ENCODE results near the gene LGSN.
"Not testable (repeated sequence)": the region's sequence is repeated elsewhere in the genome, so short reads cannot be mapped to it uniquely, and the experiment has no call there.

The LGSN gene

GRCh38 chr6:63230027-63230426, 89.8 kb downstream of the LGSN start:
- not testable (repeated sequence) for DNase-seq

GRCh38 chr6:63227928-63228894, 91.6 kb downstream of the LGSN start:
- not testable (repeated sequence) for DNase-seq

GRCh38 chr6:63225987-63226386, 93.8 kb downstream of the LGSN start:
- not testable (repeated sequence) for DNase-seq

Measured in NCI-H748 treated with DMSO at 0.1 percent for 48 hours (cell line).